ENCODE data around the gene BARX1.

GRCh38 chr9:93959739-93960154 lies 4.6 kb upstream of the BARX1 start:
- TF ChIP-seq CTCF (IDR thresholded peaks at IDR 0.05; ENCODE audit: low read length) (no peak), EZH2 (optimal IDR thresholded peaks at IDR 0.05; ENCODE audit: low read depth, low read length) (no peak)
